ENCODE results near the gene ACSS1. TPM values are rescaled to one million over a fixed set of nuclear protein-coding genes. Genes with fewer than 3 reads are reported as not detected.

Gene ACSS1
- total and polyA plus RNA-seq, 5 donors from 2014 or later, result 38.7 to 47.3 (median 40.1) TPM

- Histone ChIP-seq H3K4me1 (ENCODE audit: control insufficient read depth, insufficient read depth, low read length, poor library complexity, severe bottlenecking) (peaks cover 23% of the 10 kb centered on the region), H3K4me3 (ENCODE audit: low read depth, low read length) (no peak overlapping the region), H3K36me3 (ENCODE audit: control insufficient read depth, insufficient read depth, low read length) (no peaks in the 10 kb centered on the region), H3K27ac (ENCODE audit: insufficient read depth, low read length, poor library complexity, severe bottlenecking) (no peak overlapping the region), H3K9me3 (ENCODE audit: control insufficient read depth in 2 of 2, low read length in 2 of 2) (no peaks in the 10 kb centered on the region), H3K27me3 (ENCODE audit: control insufficient read depth, insufficient read depth, low read length) (no peaks in the 10 kb centered on the region)
- Mint-ChIP-seq H3K4me1 (peaks cover 0 to 23% (median 11%) of the 10 kb centered on the region in 4 donors), H3K9me3 (no peaks in the 10 kb centered on the region), H3K27me3 (peaks cover 23% of the 10 kb centered on the region), H3K27ac (no peak overlapping the region), H3K36me3 (peaks cover 3% of the 10 kb centered on the region), H3K4me3 (peak overlapping the region in 3 of 4 donors; percentile 29 to 88 (median 62))
- DNase-seq (no peak), ATAC-seq (ENCODE audit: low read depth in 2 of 2) (no peak)
Observed at GRCh38 chr20:25061821-25062530, 4.0 kb upstream of the ACSS1 start.

GRCh38 chr20:25061103-25061799 lies 3.3 kb upstream of the ACSS1 start:
- H3K4me1 ChIP-seq (ENCODE audit: control insufficient read depth, insufficient read depth, low read length, poor library complexity, severe bottlenecking), result peaks cover 30% of the 10 kb centered on the region
- peaks cover 0 to 29% (median 14%) of the 10 kb centered on the region in 4 donors for H3K4me1 Mint-ChIP-seq
- H3K27me3 ChIP-seq (ENCODE audit: control insufficient read depth, insufficient read depth, low read length), result no peaks in the 10 kb centered on the region
- no peak overlapping the region for H3K27ac ChIP-seq (ENCODE audit: insufficient read depth, low read length, poor library complexity, severe bottlenecking)
- no peaks in the 10 kb centered on the region for H3K9me3 ChIP-seq (ENCODE audit: control insufficient read depth in 2 of 2, low read length in 2 of 2)
- H3K36me3 ChIP-seq (ENCODE audit: control insufficient read depth, insufficient read depth, low read length), result no peaks in the 10 kb centered on the region
- H3K4me3 Mint-ChIP-seq, result peak overlapping the region in 3 of 4 donors; percentile 29 to 88 (median 62)
- no peak for ATAC-seq (ENCODE audit: low read depth in 2 of 2)
- peak overlapping the region in 1 of 3 donors; percentile 76 for H3K27ac Mint-ChIP-seq
- no peak for DNase-seq
- peaks cover 3% of the 10 kb centered on the region for H3K36me3 Mint-ChIP-seq
- H3K27me3 Mint-ChIP-seq, result peaks cover 23% of the 10 kb centered on the region
- H3K4me3 ChIP-seq (ENCODE audit: low read depth, low read length), result no peak overlapping the region
- H3K9me3 Mint-ChIP-seq, result peaks cover 0 to 2% (median 0%) of the 10 kb centered on the region in 7 donors

GRCh38 chr20:25059866-25060465 lies 2.0 kb upstream of the ACSS1 start:
- Mint-ChIP-seq H3K27me3 (peaks cover 17% of the 10 kb centered on the region), H3K4me3 (peak overlapping the region in 2 of 4 donors; percentile 5 to 95), H3K27ac (peak overlapping the region; percentile 80 to 92 (median 89)), H3K4me1 (peaks cover 2 to 37% (median 23%) of the 10 kb centered on the region in 4 donors), H3K36me3 (peaks cover 5% of the 10 kb centered on the region), H3K9me3 (peaks cover 0 to 2% (median 0%) of the 10 kb centered on the region in 7 donors)
- no peak overlapping the region for H3K4me3 ChIP-seq (ENCODE audit: low read depth, low read length)
- peaks cover 6% of the 10 kb centered on the region for H3K36me3 ChIP-seq (ENCODE audit: control insufficient read depth, insufficient read depth, low read length)
- H3K27me3 ChIP-seq (ENCODE audit: control insufficient read depth, insufficient read depth, low read length), result no peaks in the 10 kb centered on the region
- H3K27ac ChIP-seq (ENCODE audit: insufficient read depth, low read length, poor library complexity, severe bottlenecking), result no peak overlapping the region
- peaks cover 35% of the 10 kb centered on the region for H3K4me1 ChIP-seq (ENCODE audit: control insufficient read depth, insufficient read depth, low read length, poor library complexity, severe bottlenecking)
- DNase-seq (no peak), ATAC-seq (ENCODE audit: low read depth in 2 of 2) (no peak)
- H3K9me3 ChIP-seq (ENCODE audit: control insufficient read depth in 2 of 2, low read length in 2 of 2), result no peaks in the 10 kb centered on the region

GRCh38 chr20:25058847-25059810 lies 1.2 kb upstream of the ACSS1 start:
- Mint-ChIP-seq H3K27ac (peak overlapping the region; percentile 80 to 93 (median 92)), H3K9me3 (peaks cover 0 to 2% (median 0%) of the 10 kb centered on the region in 7 donors), H3K27me3 (peaks cover 17% of the 10 kb centered on the region), H3K4me3 (peak overlapping the region; percentile 85 to 95 (median 90)), H3K36me3 (peaks cover 9% of the 10 kb centered on the region), H3K4me1 (peaks cover 10 to 46% (median 31%) of the 10 kb centered on the region in 4 donors)
- Histone ChIP-seq H3K27me3 (ENCODE audit: control insufficient read depth, insufficient read depth, low read length) (no peaks in the 10 kb centered on the region), H3K4me1 (ENCODE audit: control insufficient read depth, insufficient read depth, low read length, poor library complexity, severe bottlenecking) (peaks cover 39% of the 10 kb centered on the region), H3K9me3 (ENCODE audit: control insufficient read depth in 2 of 2, low read length in 2 of 2) (no peaks in the 10 kb centered on the region), H3K27ac (ENCODE audit: insufficient read depth, low read length, poor library complexity, severe bottlenecking) (peak overlapping the region; percentile 90), H3K36me3 (ENCODE audit: control insufficient read depth, insufficient read depth, low read length) (peaks cover 6% of the 10 kb centered on the region), H3K4me3 (ENCODE audit: low read depth, low read length) (peak overlapping the region; percentile 62)
- peak in 1 of 3 donors; percentile 22 for DNase-seq
- ATAC-seq (ENCODE audit: low read depth in 2 of 2), result no peak

- H3K4me3 ChIP-seq (ENCODE audit: low read depth, low read length), result peak overlapping the region; percentile 26
- peaks cover 46% of the 10 kb centered on the region for H3K4me1 ChIP-seq (ENCODE audit: control insufficient read depth, insufficient read depth, low read length, poor library complexity, severe bottlenecking)
- H3K27ac Mint-ChIP-seq, result peak overlapping the region; percentile 89 to 96 (median 91)
- peaks cover 6% of the 10 kb centered on the region for H3K36me3 ChIP-seq (ENCODE audit: control insufficient read depth, insufficient read depth, low read length)
- H3K27me3 ChIP-seq (ENCODE audit: control insufficient read depth, insufficient read depth, low read length), result no peaks in the 10 kb centered on the region
- H3K27me3 Mint-ChIP-seq, result peaks cover 14% of the 10 kb centered on the region
- H3K4me3 Mint-ChIP-seq, result peak overlapping the region; percentile 92 to 95 (median 94)
- H3K36me3 Mint-ChIP-seq, result peaks cover 12% of the 10 kb centered on the region
- peak overlapping the region; percentile 90 for H3K27ac ChIP-seq (ENCODE audit: insufficient read depth, low read length, poor library complexity, severe bottlenecking)
- H3K9me3 Mint-ChIP-seq, result peaks cover 0 to 2% (median 0%) of the 10 kb centered on the region in 7 donors
- peak; percentile 67 to 77 (median 72) for DNase-seq
- peak; percentile 33 to 36 for ATAC-seq (ENCODE audit: low read depth in 2 of 2)
- no peaks in the 10 kb centered on the region for H3K9me3 ChIP-seq (ENCODE audit: control insufficient read depth in 2 of 2, low read length in 2 of 2)
- peaks cover 20 to 63% (median 42%) of the 10 kb centered on the region in 4 donors for H3K4me1 Mint-ChIP-seq
Observed at GRCh38 chr20:25057234-25058050, 497 bp downstream of the ACSS1 start.

GRCh38 chr20:25056690-25057233 lies 1.2 kb downstream of the ACSS1 start:
- peaks cover 12% of the 10 kb centered on the region for H3K36me3 Mint-ChIP-seq
- Histone ChIP-seq H3K27me3 (ENCODE audit: control insufficient read depth, insufficient read depth, low read length) (no peaks in the 10 kb centered on the region), H3K4me3 (ENCODE audit: low read depth, low read length) (peak overlapping the region; percentile 29), H3K9me3 (ENCODE audit: control insufficient read depth in 2 of 2, low read length in 2 of 2) (no peaks in the 10 kb centered on the region), H3K36me3 (ENCODE audit: control insufficient read depth, insufficient read depth, low read length) (peaks cover 6% of the 10 kb centered on the region), H3K4me1 (ENCODE audit: control insufficient read depth, insufficient read depth, low read length, poor library complexity, severe bottlenecking) (peaks cover 46% of the 10 kb centered on the region), H3K27ac (ENCODE audit: insufficient read depth, low read length, poor library complexity, severe bottlenecking) (peak overlapping the region; percentile 90)
- peaks cover 11% of the 10 kb centered on the region for H3K27me3 Mint-ChIP-seq
- ATAC-seq (ENCODE audit: low read depth in 2 of 2) (no peak), DNase-seq (no peak)
- peaks cover 0 to 2% (median 0%) of the 10 kb centered on the region in 7 donors for H3K9me3 Mint-ChIP-seq
- H3K4me1 Mint-ChIP-seq, result peaks cover 20 to 69% (median 48%) of the 10 kb centered on the region in 4 donors
- peak overlapping the region; percentile 89 to 96 (median 91) for H3K27ac Mint-ChIP-seq
- peak overlapping the region; percentile 92 to 95 (median 94) for H3K4me3 Mint-ChIP-seq
